Small intestine (tissue), 7 donors: ENCODE data around the gene CHST13. TPM values are rescaled to one million over a fixed set of nuclear protein-coding genes. Genes with fewer than 3 reads are reported as not detected.

Experiments used
- DNase-seq, 2 donors: peaks; one replicate each; pipeline versions ENCODE4 v3.0.0 to v3.0.0-alpha.2; 2013
- FAIRE-seq: peaks from 2 replicates; lab custom pipeline; 2012; peaks lifted over from hg19 to GRCh38; lab: Jason Lieb, UNC
- H3K27ac ChIP-seq, 3 donors: one replicate each; pipeline ENCODE4 v1.5.1; 2013; ENCODE audit warnings: low read length in 2 of 3, mild to moderate bottlenecking in 2 of 3, control low read depth in 1 of 3, inconsistent platforms in 1 of 3, low read depth in 1 of 3, moderate library complexity in 1 of 3
- H3K27me3 ChIP-seq, 3 donors: one replicate each; pipeline ENCODE4 v1.6.1; 2013; ENCODE audit warnings: low read length in 3 of 3, inconsistent platforms in 1 of 3; ENCODE audit not compliant: control insufficient read depth in 3 of 3, insufficient read depth in 3 of 3
- H3K36me3 ChIP-seq, 3 donors: one replicate each; pipeline ENCODE4 v1.6.1; 2013; ENCODE audit warnings: low read length in 3 of 3, inconsistent platforms in 1 of 3, low read depth in 1 of 3, mild to moderate bottlenecking in 1 of 3, moderate library complexity in 1 of 3; ENCODE audit not compliant: control insufficient read depth in 3 of 3, insufficient read depth in 2 of 3
- H3K4me1 ChIP-seq, 3 donors: one replicate each; pipeline ENCODE4 v1.6.1; 2013; ENCODE audit warnings: low read length in 2 of 3, inconsistent platforms in 1 of 3, low read depth in 1 of 3, mild to moderate bottlenecking in 1 of 3, moderate library complexity in 1 of 3; ENCODE audit not compliant: control insufficient read depth in 3 of 3, insufficient read depth in 2 of 3
- H3K4me3 ChIP-seq, 3 donors: one replicate each; pipeline ENCODE4 v1.5.1; 2013; ENCODE audit warnings: low read length in 3 of 3, control low read depth in 1 of 3, inconsistent platforms in 1 of 3, low read depth in 1 of 3, mild to moderate bottlenecking in 1 of 3, moderate library complexity in 1 of 3
- H3K9me3 ChIP-seq, 2 donors: one replicate each; pipeline ENCODE4 v1.6.1; 2013; ENCODE audit warnings: low read depth in 1 of 2, low read length in 1 of 2; ENCODE audit not compliant: control insufficient read depth in 2 of 2, insufficient read depth in 1 of 2
- WGBS, 3 donors: extraction: QIAGEN DNeasy Blood & Tissue Kit; methylation state at CpG; one replicate each; pipeline ENCODE4 v1.1.7; 2013; 5-methylcytosine and 5-hydroxymethylcytosine counted together
- polyA plus RNA-seq, 4 donors: library from polyadenylated mRNA; stranded (reverse) in 3 of 4; unstranded in 1 of 4; fragments of 200-250 nt in 3 of 4; fragments of 120-200 nt in 1 of 4; gene quantifications; one replicate each; pipeline versions ENCODE4 v1.2.1 to v1.2.3, GENCODE V29; 2013
- donor health status: healthy with polysubstance abuse.
- donor health status: control.
- donor health status: control.
- donor health status: Bipolar disorder and iron deficiency.
- donor health status: healthy.

CHST13 gene
- polyA plus RNA-seq, 4 donors = 0.21 to 95.9 (median 1.4) TPM

GRCh38 chr3:126508564-126508964 is 15.4 kb upstream of the CHST13 start:
- H3K4me3 ChIP-seq = no peak overlapping the region
- no peaks in the 10 kb centered on the region for H3K27me3 ChIP-seq
- FAIRE-seq (no peak), DNase-seq (no peak)
- no peaks in the 10 kb centered on the region for H3K4me1 ChIP-seq
- H3K27ac ChIP-seq = no peak overlapping the region
- no peaks in the 10 kb centered on the region for H3K36me3 ChIP-seq
- WGBS, 3 donors = 88 to 92% (median 92%) methylated on average over 4 of the region's 4 CpGs
- no peaks in the 10 kb centered on the region for H3K9me3 ChIP-seq

GRCh38 chr3:126509597-126510307 is 14.2 kb upstream of the CHST13 start:
- WGBS, 3 donors = 64 to 71% (median 65%) methylated on average over 18 of the region's 18 CpGs
- Histone ChIP-seq H3K27me3 (no peaks in the 10 kb centered on the region), H3K36me3 (no peaks in the 10 kb centered on the region), H3K4me1 (no peaks in the 10 kb centered on the region), H3K27ac (no peak overlapping the region), H3K4me3 (no peak overlapping the region), H3K9me3 (no peaks in the 10 kb centered on the region)
- DNase-seq = no peak
- no peak for FAIRE-seq

- no peaks in the 10 kb centered on the region for H3K4me1 ChIP-seq
- no peak overlapping the region for H3K4me3 ChIP-seq
- H3K9me3 ChIP-seq = no peaks in the 10 kb centered on the region
- H3K27ac ChIP-seq = no peak overlapping the region
- FAIRE-seq (no peak), DNase-seq (no peak)
- no peaks in the 10 kb centered on the region for H3K36me3 ChIP-seq
- WGBS, 3 donors = 82 to 94% (median 88%) methylated on average over 22 of the region's 22 CpGs
- no peaks in the 10 kb centered on the region for H3K27me3 ChIP-seq
Observed at GRCh38 chr3:126510308-126510910, 13.5 kb upstream of the CHST13 start.

GRCh38 chr3:126511291-126511690 is 12.7 kb upstream of the CHST13 start:
- Histone ChIP-seq H3K4me1 (no peaks in the 10 kb centered on the region), H3K36me3 (no peaks in the 10 kb centered on the region), H3K4me3 (no peak overlapping the region), H3K27me3 (no peaks in the 10 kb centered on the region), H3K27ac (no peak overlapping the region), H3K9me3 (no peaks in the 10 kb centered on the region)
- FAIRE-seq (no peak), DNase-seq (no peak)
- 62 to 70% (median 66%) methylated on average over 7 of the region's 7 CpGs for WGBS, 3 donors

- FAIRE-seq (no peak), DNase-seq (no peak)
- Histone ChIP-seq H3K4me1 (no peaks in the 10 kb centered on the region), H3K27ac (no peak overlapping the region), H3K36me3 (no peaks in the 10 kb centered on the region), H3K27me3 (no peaks in the 10 kb centered on the region), H3K4me3 (no peak overlapping the region), H3K9me3 (no peaks in the 10 kb centered on the region)
- 72 to 74% (median 72%) methylated on average over 7 of the region's 7 CpGs for WGBS, 3 donors
Observed at GRCh38 chr3:126512026-126512425, 11.9 kb upstream of the CHST13 start.

GRCh38 chr3:126512916-126513650 is 10.9 kb upstream of the CHST13 start:
- WGBS, 3 donors = 78 to 84% (median 83%) methylated on average over 12 of the region's 12 CpGs
- Histone ChIP-seq H3K9me3 (no peaks in the 10 kb centered on the region), H3K36me3 (no peaks in the 10 kb centered on the region), H3K4me3 (no peak overlapping the region), H3K4me1 (no peaks in the 10 kb centered on the region), H3K27me3 (no peaks in the 10 kb centered on the region), H3K27ac (no peak overlapping the region)
- DNase-seq (no peak), FAIRE-seq (no peak)

GRCh38 chr3:126514161-126514560 is 9.8 kb upstream of the CHST13 start:
- H3K36me3 ChIP-seq = no peaks in the 10 kb centered on the region
- 83 to 88% (median 88%) methylated on average over 11 of the region's 11 CpGs for whole genome bisulfite sequencing, 3 donors
- H3K27ac ChIP-seq = no peak overlapping the region
- H3K27me3 ChIP-seq = no peaks in the 10 kb centered on the region
- no peak for FAIRE-seq
- no peak overlapping the region for H3K4me3 ChIP-seq
- DNase-seq = no peak
- no peaks in the 10 kb centered on the region for H3K9me3 ChIP-seq
- peaks cover 0 to 5% (median 0%) of the 10 kb centered on the region in 3 donors for H3K4me1 ChIP-seq

- DNase-seq = no peak
- Histone ChIP-seq H3K27ac (no peak overlapping the region), H3K27me3 (no peaks in the 10 kb centered on the region), H3K9me3 (no peaks in the 10 kb centered on the region), H3K4me1 (peaks cover 0 to 5% (median 0%) of the 10 kb centered on the region in 3 donors), H3K36me3 (peaks cover 0 to 4% (median 0%) of the 10 kb centered on the region in 3 donors), H3K4me3 (no peak overlapping the region)
- no peak for FAIRE-seq
- 32 to 71% (median 66%) methylated on average over 8 of the region's 8 CpGs for WGBS, 3 donors
Observed at GRCh38 chr3:126515066-126515706, 8.8 kb upstream of the CHST13 start.
